22Rv1 (cell line): ENCODE measurements around the gene CD6.

Experiments
- H3K27ac ChIP-seq: fragments of 450-650 bp; 2 replicates; pipeline ENCODE4 v1.5.1; 2017
- ZFX ChIP-seq: fragments of 450-650 bp; IDR thresholded peaks from 2 replicates; pipeline ENCODE4 v1.6.1; 2017; ENCODE audit warnings: antibody characterized with exemption, borderline replicate concordance
- TF ChIP-seq, protein P1 (sequence below): fragments of 450-650 bp; IDR thresholded peaks from 2 replicates; pipeline ENCODE4 v1.5.1; 2017; ENCODE audit warnings: mild to moderate bottlenecking

The CD6 gene

DNA sequence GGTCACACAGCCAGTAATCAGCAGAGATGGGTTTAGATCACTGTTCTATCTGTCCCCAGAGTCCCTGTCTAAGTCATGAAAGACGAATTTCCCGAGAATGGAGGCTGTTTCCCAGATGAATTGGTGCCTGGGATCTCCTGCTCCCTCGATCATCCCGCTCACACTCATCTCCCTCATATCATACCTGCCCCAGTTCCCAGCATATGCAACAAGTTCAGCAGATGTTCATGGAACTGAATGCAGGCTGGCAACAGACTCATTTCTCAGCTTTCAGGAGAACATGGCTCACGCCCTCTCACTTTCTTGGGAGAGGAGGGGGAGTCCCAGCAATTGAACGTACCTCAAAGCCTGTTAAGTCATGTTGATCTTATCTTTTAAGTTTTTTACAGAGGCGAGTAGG lies 22.1 kb downstream of the CD6 start:
- TF ChIP-seq, protein P1, sequence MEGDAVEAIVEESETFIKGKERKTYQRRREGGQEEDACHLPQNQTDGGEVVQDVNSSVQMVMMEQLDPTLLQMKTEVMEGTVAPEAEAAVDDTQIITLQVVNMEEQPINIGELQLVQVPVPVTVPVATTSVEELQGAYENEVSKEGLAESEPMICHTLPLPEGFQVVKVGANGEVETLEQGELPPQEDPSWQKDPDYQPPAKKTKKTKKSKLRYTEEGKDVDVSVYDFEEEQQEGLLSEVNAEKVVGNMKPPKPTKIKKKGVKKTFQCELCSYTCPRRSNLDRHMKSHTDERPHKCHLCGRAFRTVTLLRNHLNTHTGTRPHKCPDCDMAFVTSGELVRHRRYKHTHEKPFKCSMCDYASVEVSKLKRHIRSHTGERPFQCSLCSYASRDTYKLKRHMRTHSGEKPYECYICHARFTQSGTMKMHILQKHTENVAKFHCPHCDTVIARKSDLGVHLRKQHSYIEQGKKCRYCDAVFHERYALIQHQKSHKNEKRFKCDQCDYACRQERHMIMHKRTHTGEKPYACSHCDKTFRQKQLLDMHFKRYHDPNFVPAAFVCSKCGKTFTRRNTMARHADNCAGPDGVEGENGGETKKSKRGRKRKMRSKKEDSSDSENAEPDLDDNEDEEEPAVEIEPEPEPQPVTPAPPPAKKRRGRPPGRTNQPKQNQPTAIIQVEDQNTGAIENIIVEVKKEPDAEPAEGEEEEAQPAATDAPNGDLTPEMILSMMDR, result no peak
- TF ChIP-seq ZFX, result no peak
- no peak overlapping the region for H3K27ac ChIP-seq

GRCh38 chr11:60994541-60995080 lies 23.1 kb downstream of the CD6 start:
- TF ChIP-seq, protein P1, result no peak
- TF ChIP-seq ZFX, result no peak
- no peak overlapping the region for H3K27ac ChIP-seq

- H3K27ac ChIP-seq, result peak overlapping the region; percentile 83
- TF ChIP-seq ZFX, result no peak
- TF ChIP-seq, protein P1, result no peak
Measured at GRCh38 chr11:60995798-60996197, 24.3 kb downstream of the CD6 start.

DNA sequence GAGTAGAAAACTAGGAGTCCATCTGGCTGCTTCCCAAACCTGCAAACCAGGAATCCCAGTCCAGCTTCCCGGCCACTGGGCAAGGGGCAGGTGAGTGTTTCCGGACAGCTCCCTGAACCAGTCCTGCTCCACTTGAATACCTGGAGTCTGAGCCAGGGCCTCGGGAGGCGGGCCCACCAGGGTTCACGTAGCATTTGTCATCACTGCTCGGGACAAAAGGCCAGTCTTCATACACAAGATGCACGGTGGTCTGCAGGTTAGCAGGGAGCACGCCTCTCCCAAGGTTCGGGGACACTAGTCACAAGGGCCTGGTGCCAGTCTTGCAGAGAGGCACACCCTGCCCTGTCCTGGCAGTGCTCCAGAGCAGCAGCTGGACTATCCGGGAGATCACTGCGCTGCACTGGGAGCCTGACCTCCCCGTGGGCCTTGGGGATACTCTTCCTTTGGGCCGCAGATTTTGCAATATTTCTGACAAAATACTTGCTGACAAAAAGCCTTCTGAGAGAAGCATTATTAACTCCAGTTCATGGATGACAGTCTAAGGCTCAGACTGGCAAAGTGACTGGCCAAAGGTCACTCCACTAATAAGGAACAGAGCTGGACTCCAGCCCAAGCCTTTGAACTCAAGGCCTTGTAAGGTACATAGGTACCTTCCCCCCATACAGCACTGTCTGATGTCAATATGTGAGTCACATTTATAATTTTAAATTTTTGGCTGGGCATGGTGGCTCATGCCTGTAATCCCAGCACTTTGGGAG lies 25.1 kb downstream of the CD6 start:
- H3K27ac ChIP-seq, result peak overlapping the region; percentile 83

GRCh38 chr11:61000426-61000825 lies 28.9 kb downstream of the CD6 start:
- H3K27ac ChIP-seq, result no peak overlapping the region
- no peak for TF ChIP-seq ZFX
- TF ChIP-seq, protein P1, result no peak

More for the DNA sequence above, 25.1 kb downstream of the CD6 start:
- no peak for TF ChIP-seq ZFX
- TF ChIP-seq, protein P1, result no peak

GRCh38 chr11:61001931-61002330 lies 30.5 kb downstream of the CD6 start:
- no peak overlapping the region for H3K27ac ChIP-seq
- TF ChIP-seq ZFX, result no peak
- TF ChIP-seq, protein P1, result no peak

GRCh38 chr11:61002598-61002997 lies 31.1 kb downstream of the CD6 start:
- no peak overlapping the region for H3K27ac ChIP-seq
- TF ChIP-seq, protein P1, result no peak
- no peak for TF ChIP-seq ZFX
